GM20000 (cell line): ENCODE data around the gene ACY1.
"Not testable (repeated sequence)": the region's sequence is repeated elsewhere in the genome, so short reads cannot be mapped to it uniquely, and the experiment has no call there.

Source experiments
- DNase-seq: peaks from one replicate; pipeline ENCODE4 v3.0.0; 2012; ENCODE audit warnings: low spot score
- TF ChIP-seq, protein P1 (sequence below): IDR thresholded peaks from 2 replicates; pipeline ENCODE4 v1.5.1; 2012; ENCODE audit warnings: mild to moderate bottlenecking, control low read depth; ENCODE audit errors: extremely low read depth, missing control alignments

Gene ACY1

DNA sequence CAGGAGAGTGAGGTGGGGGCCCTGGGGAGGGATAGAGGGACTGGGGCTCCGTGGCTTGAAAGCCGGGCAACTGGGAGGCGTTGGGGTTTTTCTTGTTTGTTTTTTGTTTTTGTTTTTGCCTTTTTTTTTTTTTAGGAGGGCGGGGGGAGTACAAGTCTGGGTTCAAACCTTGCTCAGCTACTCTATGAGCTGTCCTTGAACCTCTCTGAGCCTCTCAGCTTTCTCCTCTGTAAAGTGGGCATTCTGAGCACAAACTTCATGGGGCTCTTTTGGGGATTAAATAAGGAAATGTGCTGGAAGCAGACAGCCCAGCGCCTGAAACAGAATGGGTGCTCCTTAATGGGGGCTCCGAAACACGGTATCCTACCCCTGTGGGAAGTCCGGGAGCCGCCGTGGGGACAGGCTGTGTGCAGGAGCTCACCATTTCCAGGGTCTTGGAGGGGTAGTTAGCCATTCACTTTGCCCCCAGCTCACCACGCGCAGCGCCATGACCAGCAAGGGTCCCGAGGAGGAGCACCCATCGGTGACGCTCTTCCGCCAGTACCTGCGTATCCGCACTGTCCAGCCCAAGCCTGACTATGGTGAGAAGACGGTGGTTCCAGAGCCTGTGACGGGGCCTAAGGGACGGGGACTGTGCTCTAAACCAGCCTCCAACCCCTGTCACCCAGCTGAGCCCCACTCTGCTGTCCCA, 388 bp downstream of the ACY1 start:
- TF ChIP-seq, protein P1, sequence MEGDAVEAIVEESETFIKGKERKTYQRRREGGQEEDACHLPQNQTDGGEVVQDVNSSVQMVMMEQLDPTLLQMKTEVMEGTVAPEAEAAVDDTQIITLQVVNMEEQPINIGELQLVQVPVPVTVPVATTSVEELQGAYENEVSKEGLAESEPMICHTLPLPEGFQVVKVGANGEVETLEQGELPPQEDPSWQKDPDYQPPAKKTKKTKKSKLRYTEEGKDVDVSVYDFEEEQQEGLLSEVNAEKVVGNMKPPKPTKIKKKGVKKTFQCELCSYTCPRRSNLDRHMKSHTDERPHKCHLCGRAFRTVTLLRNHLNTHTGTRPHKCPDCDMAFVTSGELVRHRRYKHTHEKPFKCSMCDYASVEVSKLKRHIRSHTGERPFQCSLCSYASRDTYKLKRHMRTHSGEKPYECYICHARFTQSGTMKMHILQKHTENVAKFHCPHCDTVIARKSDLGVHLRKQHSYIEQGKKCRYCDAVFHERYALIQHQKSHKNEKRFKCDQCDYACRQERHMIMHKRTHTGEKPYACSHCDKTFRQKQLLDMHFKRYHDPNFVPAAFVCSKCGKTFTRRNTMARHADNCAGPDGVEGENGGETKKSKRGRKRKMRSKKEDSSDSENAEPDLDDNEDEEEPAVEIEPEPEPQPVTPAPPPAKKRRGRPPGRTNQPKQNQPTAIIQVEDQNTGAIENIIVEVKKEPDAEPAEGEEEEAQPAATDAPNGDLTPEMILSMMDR: no peak
- no peak for DNase-seq

DNA sequence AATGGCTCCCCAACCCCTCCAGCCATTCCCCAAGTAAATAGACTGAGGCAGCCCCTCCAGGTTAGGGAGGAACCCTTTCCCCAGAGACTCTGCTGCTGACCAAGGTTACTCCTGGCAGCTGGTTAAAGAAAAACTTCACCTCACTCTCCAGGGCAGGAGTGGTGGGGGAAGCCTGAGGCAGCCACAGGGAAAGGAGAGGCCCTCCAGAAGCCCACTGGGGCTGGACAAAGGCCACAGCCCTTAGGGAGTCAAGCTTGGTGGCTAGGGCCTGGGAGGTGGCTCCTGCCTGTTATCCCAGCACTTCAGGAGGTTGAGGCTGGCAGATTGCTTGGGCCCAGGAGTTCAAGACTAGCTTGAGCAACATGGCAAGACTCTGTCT, 923 bp downstream of the ACY1 start:
- TF ChIP-seq, protein P1: no peak
- no peak for DNase-seq

DNA sequence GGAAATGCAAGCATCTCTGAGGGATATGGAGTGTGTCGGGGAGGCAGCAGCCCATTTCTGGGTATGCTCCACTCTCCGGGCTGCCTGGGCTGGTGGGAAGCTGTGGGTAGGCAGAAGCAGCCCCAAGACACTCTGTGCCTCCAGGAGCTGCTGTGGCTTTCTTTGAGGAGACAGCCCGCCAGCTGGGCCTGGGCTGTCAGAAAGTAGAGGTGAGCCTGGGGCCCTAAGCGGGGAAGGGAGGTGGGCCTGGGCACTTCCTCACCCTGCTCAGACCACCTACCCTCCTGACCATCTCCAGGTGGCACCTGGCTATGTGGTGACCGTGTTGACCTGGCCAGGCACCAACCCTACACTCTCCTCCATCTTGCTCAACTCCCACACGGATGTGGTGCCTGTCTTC, 1.7 kb downstream of the ACY1 start:
- no peak for DNase-seq
- TF ChIP-seq, protein P1: no peak

DNA sequence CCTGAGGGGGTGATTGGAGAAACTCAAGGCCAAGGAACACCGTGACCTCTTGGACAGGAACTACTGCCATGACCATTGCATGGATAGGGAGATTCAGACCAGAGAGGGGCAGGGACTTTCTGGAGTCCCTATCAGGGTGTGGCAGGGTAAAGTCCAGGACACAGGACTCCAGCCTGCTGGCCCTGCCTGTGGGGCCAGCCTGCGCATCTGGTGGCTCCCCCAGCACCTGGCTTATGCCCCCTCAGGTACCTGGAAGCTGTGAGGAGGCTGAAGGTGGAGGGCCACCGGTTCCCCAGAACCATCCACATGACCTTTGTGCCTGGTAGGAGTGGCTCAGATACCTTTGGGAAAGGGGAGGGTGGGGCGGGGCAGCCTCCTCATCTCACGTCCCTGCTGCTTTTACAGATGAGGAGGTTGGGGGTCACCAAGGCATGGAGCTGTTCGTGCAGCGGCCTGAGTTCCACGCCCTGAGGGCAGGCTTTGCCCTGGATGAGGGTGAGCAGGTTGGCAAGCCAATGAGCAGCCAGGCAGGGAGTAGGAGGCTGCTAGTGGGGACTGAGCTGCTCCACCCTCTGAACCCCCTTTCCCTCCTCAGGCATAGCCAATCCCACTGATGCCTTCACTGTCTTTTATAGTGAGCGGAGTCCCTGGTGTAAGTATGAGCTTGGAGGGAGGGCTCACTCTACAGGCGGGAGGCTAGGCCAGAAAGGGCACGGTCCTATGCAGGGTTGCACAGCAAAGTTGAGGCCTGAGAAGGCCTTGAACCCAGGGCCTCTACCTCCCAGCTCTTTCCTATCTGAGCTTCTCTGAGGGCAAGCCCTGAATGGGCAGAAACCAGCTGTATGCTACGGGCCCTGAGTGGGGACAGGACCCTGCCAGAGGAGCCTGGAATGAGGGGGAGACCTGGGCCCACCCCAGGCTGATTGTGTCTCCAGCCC, 2.9 kb downstream of the ACY1 start:
- TF ChIP-seq, protein P1: no peak
- no peak for DNase-seq

DNA sequence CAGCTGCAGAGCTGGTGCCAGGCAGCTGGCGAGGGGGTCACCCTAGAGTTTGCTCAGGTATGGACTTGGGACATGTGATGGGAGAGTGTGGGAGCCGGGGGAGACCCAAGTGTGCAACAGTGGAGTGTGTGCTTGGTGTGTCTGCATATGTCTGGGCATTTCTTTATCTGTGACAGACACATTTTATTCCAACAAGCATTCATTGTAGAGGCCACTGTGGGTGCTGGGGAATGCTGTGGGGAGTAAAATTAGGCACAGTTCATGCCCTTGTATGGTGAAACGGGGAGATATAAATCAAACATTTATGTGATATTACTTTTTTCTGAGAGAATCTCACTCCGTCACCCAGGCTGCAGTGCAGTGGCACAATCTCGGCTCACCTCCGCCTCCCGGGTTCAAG, 4.2 kb downstream of the ACY1 start:
- TF ChIP-seq, protein P1: no peak
- DNase-seq: no peak

DNA sequence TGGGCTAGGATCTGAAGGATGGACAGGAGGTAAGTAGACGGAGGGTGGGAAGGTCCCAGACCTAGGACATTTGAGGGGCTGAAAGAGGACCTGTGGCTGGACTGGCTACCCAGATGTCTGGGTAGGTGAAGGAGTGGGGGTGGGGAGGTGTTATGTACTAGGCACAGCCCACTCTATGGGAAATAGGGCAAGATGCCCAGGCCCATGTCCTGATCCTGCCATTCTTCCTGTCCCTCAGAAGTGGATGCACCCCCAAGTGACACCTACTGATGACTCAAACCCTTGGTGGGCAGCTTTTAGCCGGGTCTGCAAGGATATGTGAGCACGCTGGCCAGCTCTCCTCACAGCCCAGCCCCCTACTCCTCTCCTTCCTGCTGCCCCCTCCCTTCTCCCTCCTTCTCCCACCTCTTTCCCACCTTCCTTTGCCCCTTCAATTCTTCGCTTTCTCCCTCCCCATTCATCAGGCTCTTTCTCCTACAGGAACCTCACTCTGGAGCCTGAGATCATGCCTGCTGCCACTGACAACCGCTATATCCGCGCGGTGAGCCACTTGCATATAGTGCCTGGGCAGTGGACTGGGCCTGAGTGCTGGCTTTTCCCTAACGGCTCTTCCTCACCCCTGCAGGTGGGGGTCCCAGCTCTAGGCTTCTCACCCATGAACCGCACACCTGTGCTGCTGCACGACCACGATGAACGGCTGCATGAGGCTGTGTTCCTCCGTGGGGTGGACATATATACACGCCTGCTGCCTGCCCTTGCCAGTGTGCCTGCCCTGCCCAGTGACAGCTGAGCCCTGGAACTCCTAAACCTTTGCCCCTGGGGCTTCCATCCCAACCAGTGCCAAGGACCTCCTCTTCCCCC, 5.2 kb downstream of the ACY1 start:
- DNase-seq: no peak
- TF ChIP-seq, protein P1: no peak

DNA sequence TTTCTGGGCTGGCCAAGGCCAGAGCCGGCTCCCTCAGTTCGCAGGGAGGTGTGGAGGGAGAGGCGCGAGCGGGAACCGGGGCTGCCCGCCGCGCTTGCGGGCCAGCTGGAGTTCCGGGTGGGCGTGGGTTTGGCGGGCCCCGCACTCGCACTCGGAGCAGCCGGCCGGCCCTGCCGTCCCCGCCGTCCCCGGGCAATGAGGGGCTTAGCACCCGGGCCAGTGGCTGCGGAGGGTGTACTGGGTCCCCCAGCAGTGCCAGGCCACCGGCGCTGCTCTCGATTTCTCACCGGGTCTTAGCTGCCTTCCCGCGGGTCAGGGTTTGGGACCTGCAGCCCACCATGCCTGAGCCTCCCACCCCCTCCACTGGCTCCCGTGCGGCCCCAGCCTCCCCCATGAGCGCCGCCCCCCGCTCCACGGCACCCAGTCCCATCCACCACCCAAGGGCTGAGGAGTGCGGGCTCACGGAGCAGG, 7.2 kb downstream of the ACY1 start:
- not testable (repeated sequence) for DNase-seq
